Colon (tissue), 2 donors: Measurements from ENCODE around the gene FBXL17.

Source experiments
- FAIRE-seq: peaks from 2 replicates; lab custom pipeline; 2012; peaks lifted over from hg19 to GRCh38; lab: Jason Lieb, UNC
- donor health status: control.
- donor health status: control.

Gene FBXL17

DNA sequence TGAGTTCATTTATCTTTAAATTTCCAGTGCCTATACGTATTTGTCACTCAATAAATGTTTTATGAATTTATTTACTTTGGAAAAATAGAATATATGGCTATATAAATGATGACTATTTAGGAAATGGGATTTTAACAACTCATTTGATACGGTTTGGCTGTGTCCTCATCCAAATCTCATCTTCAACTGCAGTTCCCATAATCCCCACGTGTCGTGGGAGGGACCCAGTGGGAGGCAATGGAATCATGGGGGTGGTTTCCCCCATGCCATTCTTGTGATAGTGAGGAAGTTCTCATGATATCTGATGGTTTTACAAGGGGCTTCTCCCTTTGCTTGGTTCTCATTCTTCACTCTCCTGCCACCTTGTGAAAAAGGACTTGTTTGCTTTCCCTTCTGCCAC, 523.6 kb downstream of the FBXL17 start:
- FAIRE-seq: no peak

DNA sequence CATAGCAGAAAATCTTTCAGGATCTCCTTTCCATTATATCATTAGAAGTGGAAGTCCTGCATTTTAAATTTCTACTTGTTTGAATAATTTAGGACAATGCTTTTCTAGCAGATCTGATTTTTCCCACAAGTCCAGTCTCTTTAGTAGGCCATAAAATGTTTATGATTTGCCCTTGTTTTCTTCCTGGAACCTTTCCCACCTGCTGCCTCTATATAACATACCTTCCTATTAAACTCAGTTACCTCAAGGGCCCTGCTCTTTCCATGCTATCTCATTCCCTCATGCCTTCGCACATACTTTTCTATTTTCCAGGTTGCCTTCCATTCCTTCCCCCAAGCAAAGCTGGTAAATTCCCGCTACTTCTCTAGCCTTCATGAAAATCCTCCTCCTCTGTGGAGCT, 524.1 kb downstream of the FBXL17 start:
- no peak for FAIRE-seq

- FAIRE-seq: no peak
These were observed 526.7 kb downstream of the FBXL17 start for GRCh38 chr5:107855171-107855570.

DNA sequence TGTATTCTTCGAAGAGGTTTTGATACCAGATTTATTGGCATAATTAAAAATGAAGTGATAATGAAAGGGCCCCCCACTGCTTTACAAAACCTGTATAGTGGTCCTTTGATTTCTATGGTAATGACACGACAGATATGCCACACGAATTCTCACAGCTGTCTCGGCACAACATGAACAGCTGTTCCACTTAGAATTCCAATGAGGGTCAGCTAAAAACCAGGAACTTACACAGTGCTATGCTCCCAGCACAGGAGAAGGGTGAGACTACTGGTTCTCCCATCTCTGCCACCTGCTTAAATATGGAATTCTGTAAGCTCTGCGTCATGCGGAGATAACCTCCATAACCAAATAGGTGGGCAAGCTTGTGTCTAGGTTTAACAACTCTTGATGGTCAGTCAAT, 528.2 kb downstream of the FBXL17 start:
- FAIRE-seq: no peak

DNA sequence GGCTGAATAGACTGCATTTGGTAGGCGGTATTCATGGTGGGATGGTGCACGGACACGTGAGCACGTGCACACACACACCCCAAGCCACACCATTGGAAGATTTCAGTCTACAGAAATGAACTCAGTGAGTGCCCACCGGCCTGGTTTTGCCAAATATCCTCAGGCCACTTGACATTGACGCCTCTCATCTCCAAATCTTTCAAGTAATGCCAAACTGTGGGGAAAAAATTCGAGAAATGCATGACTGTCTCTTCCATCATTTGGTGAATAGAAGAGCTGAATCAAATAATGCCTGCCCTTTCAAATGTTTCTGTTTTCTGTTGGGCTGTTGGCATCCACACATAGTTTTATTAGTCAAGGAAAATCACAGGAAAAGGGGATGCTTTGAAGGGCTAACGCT, 528.9 kb downstream of the FBXL17 start:
- FAIRE-seq: no peak

DNA sequence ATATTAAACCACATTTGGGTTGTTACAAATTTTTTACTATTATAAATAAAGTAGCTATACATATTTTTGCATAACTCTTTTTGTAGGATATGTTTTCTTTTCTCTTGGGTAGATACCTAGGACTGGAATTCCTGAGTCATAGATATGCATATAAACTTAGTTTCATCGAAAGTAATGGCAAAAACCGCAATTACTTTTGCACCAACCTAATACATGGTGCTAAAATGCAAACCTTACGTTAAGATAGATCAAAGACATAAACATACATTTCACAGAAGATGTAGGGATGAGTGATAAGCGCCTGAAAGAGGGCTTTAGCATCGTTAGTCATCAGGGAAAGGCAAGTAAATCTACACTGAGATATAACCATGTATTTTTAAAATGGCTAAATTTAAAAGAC, 532.8 kb downstream of the FBXL17 start:
- FAIRE-seq: no peak

GRCh38 chr5:107840592-107840991, 541.3 kb downstream of the FBXL17 start:
- no peak for FAIRE-seq

GRCh38 chr5:107840161-107840560, 541.7 kb downstream of the FBXL17 start:
- FAIRE-seq: no peak

DNA sequence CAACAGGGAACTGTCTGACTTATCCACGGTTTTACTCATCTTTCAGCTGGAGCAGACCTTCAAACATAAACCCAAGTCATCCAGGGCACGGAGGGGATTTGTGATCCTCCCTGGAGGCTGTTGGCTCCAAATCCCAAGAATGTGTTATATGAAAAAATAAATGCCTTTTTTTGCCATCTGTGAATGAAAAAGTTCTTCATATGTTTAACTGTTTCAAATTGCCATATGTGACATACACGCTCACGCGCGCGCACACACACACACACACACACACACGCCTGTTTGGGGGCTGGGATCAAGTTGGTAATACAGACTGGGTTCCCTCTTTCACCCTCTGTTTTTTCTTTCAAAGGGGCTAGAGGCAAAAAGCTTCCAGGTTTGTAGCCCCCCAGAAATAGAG, 546.8 kb downstream of the FBXL17 start:
- FAIRE-seq: no peak

DNA sequence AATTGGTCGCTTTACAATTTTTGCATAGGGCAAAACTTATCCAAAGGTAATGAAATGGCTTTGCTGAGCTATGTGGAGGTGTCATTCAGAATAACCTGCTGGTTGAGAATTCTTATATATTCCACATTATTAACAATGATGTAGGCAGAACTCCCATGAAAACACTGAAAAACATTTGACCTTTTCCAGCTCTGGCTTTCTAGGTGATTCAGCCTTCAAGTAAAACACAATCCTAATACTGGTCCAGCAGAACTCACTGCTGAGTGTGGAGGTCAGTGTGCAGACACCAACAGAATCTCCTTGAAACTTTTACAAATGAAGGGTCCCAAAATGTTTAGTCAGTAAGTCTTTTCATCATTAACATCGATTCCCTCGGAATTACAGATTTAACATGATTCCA, 549.2 kb downstream of the FBXL17 start:
- FAIRE-seq: no peak

DNA sequence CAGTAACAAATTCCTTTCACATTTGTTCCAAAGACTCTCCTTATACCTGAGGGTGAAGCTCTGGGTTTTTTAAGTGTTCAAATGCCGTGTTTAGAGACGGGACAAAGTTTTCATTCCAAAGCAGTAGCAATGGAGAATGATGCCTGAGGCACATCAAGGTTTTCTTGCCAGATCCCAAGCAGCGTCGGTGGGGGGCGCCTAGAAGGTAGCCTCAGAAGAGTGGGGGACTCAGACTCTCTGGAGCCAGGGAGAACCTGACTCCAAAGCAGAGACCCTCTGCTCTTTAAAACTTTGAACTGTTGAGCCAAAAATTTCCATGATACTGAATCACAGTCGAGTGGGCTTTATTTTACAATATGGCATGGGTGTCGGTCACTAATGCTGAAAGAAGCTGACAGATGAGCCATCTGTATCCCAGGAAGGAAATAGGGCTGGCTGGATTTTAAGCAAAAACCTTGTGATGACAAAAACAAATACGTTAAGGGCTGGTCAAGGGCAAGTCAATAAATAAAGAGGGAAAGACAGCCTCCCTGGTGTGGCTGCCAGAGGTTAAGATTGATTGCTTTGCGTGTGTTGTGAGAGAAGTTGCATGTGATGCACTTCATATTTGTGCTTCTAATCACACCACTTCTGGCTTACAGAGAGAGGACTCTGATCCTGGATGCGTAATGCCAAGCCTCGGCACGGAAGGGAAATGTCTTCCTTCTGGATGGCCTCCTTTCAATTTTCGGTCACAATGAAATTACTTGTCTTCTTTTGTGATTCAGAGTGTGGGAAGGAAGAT, 550.1 kb downstream of the FBXL17 start:
- no peak for FAIRE-seq

DNA sequence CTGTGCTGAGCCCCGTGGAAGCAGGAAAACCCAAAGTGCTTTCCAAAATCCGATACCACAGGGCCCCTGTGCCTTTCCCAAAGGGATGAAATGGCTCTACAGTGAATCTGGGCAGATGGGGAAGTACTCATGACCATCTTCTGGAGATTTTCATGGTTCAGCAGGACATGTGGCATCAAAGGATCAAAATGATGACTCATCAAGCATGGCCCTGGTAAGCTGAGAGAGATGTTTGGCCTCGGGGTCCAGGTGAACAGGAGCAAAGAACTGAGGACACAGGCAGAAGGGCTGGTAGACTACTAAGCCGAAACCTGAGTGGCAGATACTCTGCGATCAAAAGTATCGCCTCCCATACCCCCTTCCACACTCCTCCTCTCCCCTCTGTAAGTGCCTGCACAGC, 551.1 kb downstream of the FBXL17 start:
- no peak for FAIRE-seq

DNA sequence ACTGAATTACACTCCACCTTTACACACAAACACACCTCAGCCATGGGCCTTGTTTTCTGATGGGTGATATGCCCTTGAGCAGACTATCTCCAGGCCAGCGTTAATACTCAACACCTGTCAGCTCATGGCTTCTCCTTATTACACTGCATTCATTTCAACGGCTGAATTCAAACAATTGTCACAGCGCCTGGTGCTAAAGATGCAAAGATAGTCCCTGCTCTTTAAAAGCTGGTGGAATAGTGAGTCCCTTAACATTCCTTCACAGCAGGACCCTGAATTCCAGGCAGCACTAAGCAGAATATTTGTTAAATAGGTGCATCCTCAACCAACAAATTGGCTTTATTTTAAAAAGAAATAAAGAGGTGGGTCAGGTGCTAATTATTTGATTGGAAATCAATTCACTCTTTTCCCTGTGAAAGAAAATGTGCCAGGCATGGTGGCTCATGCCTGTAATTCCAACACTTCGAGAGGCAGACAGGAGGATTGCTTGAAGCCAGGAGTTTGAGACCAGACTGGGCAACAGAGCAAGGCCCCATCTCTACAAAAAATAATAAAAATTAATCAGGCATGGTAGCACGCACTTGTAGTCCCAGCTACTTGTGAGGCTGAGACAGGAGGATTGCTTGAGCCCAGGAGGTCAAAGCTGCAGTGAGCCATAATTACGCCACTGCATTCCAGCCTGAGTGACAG, 555.4 kb downstream of the FBXL17 start:
- no peak for FAIRE-seq

DNA sequence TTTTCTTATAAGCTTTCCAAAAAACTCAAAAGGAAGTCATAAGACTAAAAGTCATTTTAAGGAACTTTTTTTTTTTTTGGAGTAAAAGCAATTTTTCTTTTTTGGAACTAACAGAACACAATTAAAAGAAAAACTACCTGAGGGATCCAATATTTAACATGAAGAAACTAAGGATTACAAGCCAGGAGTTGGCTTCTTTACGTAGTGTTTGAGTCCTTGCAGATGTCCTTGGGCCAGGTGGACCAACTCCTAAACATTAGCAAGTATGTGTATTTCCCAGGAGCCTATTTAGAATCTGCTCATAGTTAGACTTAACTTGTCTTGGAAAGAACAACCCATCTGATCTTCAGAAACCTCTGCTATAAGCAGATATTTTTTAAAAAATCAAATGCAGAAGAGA, 557.1 kb downstream of the FBXL17 start:
- no peak for FAIRE-seq

DNA sequence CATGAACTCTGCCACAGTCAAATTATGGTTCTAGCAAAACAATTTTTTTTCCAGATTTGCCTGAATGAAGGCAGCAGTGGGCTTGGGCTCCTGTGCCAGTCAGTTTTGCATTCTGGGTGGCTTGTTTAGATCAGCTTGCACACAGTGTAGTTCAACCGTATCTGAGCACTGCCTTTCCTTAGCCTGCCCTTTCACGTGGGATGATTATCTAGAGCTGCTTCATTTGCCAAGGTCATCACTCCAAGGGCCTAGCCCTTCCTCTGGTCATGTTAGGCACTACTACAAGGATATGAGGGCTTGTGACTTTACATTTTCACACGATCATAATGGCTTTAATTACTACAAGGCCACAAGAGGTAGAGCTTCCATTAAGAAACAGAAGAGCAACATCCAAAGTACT, 560.6 kb downstream of the FBXL17 start:
- FAIRE-seq: no peak

- FAIRE-seq: no peak
These were observed 561.5 kb downstream of the FBXL17 start for GRCh38 chr5:107820429-107820828.

- FAIRE-seq: no peak
These were observed 563.9 kb downstream of the FBXL17 start for GRCh38 chr5:107817951-107818350.

- FAIRE-seq: no peak
These were observed 564.5 kb downstream of the FBXL17 start for GRCh38 chr5:107817436-107817835.

- no peak for FAIRE-seq
These were observed 566.8 kb downstream of the FBXL17 start for GRCh38 chr5:107815109-107815508.

DNA sequence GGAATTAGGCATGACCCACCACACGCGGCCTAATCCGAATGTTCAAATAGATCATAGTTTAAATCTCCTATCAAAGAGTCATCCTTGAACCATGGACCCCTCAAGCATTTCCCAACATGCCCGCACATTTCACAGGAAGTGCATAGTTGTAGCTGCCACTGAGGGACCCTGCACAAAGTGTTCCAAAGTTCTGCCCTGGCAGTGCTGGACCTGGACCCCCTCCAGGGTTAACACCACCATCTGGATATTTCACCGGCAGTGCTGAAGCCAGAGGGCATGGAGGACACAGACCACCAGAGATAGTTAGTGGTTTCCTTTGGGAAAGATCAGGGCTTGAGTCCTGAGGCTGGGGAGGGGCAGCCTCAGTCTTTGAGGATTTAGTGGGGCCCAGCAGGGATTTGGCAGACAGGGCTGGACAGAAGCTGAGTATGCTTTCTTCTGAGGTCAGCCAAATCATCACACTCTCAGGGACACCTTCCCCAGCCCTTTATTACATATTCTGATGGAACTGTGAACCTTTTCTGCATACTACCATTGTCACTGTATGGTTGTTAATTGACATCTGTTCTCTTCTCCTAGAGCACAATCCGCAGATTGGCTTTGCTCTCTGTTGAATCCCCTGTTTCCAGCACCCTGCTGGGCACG, 567.6 kb downstream of the FBXL17 start:
- no peak for FAIRE-seq

DNA sequence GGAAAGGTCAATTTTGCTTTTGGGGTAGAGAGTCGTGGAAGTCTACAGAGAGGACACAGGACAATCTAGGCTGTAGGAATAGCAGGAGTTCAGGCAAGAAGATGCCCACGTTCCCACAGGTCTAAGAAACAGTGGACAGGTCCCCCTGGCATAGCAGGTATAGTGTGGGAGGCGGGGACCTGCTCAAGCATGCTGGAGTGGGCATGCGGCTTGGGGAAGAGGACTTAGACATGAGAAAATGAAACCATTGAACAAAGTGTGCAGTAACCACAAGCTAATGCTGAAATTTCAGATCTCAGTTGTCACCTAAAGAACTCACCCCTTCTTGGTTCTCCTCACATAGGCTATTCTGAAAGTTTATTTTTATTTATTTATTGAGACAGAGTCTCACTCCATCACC, 568.3 kb downstream of the FBXL17 start:
- FAIRE-seq: no peak

GRCh38 chr5:107812570-107813141, 569.2 kb downstream of the FBXL17 start:
- no peak for FAIRE-seq
